ENCODE measurements around the gene BTG3.

GRCh38 chr21:17572431-17572830 lies 40.3 kb downstream of the BTG3 start:
- TF ChIP-seq TAF1 (IDR thresholded peaks at IDR 0.05; ENCODE audit: borderline replicate concordance, insufficient read depth, low read length) (no peak), SIN3A (IDR thresholded peaks at IDR 0.05; ENCODE audit: borderline replicate concordance, insufficient read depth, low read length) (no peak), POLR2AphosphoS5 (IDR thresholded peaks at IDR 0.05; ENCODE audit: low read depth, low read length) (no peak)
